ENCODE results near the gene FMN2. TPM values are rescaled to one million over a fixed set of nuclear protein-coding genes. Genes with fewer than 3 reads are reported as not detected.

Gene FMN2
- total RNA-seq, 1 donor = 11.2 TPM

DNA sequence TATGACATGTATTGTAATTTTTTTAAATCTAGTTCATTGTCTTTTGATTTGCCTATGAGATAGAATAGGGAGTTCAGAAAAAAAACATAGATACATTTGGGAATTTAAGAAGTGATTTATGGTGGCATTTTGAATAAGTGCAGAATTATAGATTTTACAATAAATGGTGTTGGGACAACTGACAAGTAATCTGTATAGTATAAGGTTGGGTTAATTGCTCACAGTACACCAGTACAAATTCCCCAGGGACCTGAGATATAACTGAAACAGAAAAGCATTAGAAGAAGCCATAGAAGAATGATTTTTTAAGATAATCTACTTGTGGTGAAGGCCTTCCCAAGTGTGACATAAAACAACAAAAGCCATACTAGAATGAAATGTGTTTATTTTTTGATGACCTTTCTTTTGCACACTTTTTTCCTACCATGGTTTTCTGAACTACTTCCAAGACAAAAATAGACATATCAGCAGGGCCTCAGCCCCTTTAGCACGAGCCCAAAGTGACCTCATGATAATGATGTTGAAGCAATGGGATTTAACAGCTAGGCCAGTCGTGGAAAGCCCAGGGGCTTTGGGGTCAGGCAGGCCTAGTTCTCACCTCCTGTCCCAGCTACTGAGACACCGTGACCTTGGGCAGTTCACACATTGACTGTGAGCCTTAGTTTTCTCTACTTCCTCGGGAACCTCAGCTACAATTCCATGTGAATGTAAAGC is 432.8 kb downstream of the FMN2 start:
- no peaks in the 10 kb centered on the region for H4K20me1 ChIP-seq (ENCODE audit: insufficient read depth, low read length)
- no peak overlapping the region for H3K4me3 ChIP-seq (ENCODE audit: insufficient read depth, low read length)
- no peaks in the 10 kb centered on the region for H3K27me3 ChIP-seq (ENCODE audit: insufficient read depth, low read length)
- DNase-seq (ENCODE audit: insufficient read length, low spot score, missing footprints) = no peak
- H3K9me3 ChIP-seq (ENCODE audit: low read depth, low read length) = no peaks in the 10 kb centered on the region
- no peaks in the 10 kb centered on the region for H3K4me1 ChIP-seq (ENCODE audit: insufficient read depth, low read length)
- TF ChIP-seq, protein P1, sequence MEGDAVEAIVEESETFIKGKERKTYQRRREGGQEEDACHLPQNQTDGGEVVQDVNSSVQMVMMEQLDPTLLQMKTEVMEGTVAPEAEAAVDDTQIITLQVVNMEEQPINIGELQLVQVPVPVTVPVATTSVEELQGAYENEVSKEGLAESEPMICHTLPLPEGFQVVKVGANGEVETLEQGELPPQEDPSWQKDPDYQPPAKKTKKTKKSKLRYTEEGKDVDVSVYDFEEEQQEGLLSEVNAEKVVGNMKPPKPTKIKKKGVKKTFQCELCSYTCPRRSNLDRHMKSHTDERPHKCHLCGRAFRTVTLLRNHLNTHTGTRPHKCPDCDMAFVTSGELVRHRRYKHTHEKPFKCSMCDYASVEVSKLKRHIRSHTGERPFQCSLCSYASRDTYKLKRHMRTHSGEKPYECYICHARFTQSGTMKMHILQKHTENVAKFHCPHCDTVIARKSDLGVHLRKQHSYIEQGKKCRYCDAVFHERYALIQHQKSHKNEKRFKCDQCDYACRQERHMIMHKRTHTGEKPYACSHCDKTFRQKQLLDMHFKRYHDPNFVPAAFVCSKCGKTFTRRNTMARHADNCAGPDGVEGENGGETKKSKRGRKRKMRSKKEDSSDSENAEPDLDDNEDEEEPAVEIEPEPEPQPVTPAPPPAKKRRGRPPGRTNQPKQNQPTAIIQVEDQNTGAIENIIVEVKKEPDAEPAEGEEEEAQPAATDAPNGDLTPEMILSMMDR (IDR thresholded peaks at IDR 0.05; ENCODE audit: extremely low read depth, low read depth, low read length) = no peak
- no peaks in the 10 kb centered on the region for H3K79me2 ChIP-seq (ENCODE audit: insufficient read depth, low read length)
- no peak overlapping the region for H3K4me2 ChIP-seq (ENCODE audit: insufficient read depth, low read length)
- H3K27ac ChIP-seq (ENCODE audit: low read depth, low read length) = no peak overlapping the region
- no peak overlapping the region for H2AFZ ChIP-seq (ENCODE audit: low read length)
- no peaks in the 10 kb centered on the region for H3K36me3 ChIP-seq (ENCODE audit: insufficient read depth, low read length)

Small RNAs within 50 kb of the gene (small RNA-seq; reads per million reads assigned to genes)
- not detected for gene RF00019
